ENCODE results near the gene DNAJB12.

DNA sequence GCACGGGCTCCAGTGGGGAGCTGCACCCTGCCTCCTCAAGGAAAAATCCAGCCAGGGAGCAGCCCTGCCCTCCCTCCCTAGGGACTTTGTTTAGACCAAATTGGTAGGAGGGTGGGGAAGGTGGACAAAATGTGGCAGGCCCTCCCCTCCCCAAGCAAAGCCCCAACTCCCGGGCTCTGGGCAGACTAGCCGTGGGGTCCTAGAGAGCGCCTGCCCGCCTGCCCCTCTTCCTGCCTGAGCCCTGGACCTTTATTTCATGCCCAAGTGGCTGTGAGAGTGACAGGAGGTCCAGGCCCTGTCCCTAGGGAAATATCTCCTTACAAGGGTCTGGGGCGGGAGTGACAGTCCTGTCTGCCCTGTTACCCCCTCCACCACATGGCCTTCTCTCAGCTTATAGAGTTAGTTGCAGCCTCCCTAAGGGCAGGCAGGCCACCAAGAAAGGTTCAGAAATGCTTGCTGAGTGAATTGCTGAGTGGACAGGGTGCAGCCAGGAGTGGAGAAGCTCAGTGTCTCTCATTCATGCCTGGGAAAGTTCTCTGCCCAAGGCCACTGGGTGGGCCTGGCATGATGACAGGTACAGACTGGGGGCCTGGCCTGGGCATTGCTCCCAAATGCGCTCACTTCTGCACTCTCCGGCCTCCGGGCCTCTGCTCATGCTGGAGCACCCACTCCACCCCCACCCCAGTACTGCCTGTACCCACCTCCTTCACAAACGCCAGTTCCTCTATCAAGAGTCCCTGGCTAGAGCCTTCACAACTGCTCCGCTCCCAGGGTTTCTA, 25.2 kb downstream of the DNAJB12 start:
- TF ChIP-seq, protein P1, sequence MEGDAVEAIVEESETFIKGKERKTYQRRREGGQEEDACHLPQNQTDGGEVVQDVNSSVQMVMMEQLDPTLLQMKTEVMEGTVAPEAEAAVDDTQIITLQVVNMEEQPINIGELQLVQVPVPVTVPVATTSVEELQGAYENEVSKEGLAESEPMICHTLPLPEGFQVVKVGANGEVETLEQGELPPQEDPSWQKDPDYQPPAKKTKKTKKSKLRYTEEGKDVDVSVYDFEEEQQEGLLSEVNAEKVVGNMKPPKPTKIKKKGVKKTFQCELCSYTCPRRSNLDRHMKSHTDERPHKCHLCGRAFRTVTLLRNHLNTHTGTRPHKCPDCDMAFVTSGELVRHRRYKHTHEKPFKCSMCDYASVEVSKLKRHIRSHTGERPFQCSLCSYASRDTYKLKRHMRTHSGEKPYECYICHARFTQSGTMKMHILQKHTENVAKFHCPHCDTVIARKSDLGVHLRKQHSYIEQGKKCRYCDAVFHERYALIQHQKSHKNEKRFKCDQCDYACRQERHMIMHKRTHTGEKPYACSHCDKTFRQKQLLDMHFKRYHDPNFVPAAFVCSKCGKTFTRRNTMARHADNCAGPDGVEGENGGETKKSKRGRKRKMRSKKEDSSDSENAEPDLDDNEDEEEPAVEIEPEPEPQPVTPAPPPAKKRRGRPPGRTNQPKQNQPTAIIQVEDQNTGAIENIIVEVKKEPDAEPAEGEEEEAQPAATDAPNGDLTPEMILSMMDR (IDR thresholded peaks at IDR 0.05; ENCODE audit: low read depth, low read length, missing input control): no peak
- TF ChIP-seq TAF1 (conservative IDR thresholded peaks at IDR 0.05): no peak
- no peak for TF ChIP-seq JUND (IDR thresholded peaks at IDR 0.05)
- TF ChIP-seq, protein P2, sequence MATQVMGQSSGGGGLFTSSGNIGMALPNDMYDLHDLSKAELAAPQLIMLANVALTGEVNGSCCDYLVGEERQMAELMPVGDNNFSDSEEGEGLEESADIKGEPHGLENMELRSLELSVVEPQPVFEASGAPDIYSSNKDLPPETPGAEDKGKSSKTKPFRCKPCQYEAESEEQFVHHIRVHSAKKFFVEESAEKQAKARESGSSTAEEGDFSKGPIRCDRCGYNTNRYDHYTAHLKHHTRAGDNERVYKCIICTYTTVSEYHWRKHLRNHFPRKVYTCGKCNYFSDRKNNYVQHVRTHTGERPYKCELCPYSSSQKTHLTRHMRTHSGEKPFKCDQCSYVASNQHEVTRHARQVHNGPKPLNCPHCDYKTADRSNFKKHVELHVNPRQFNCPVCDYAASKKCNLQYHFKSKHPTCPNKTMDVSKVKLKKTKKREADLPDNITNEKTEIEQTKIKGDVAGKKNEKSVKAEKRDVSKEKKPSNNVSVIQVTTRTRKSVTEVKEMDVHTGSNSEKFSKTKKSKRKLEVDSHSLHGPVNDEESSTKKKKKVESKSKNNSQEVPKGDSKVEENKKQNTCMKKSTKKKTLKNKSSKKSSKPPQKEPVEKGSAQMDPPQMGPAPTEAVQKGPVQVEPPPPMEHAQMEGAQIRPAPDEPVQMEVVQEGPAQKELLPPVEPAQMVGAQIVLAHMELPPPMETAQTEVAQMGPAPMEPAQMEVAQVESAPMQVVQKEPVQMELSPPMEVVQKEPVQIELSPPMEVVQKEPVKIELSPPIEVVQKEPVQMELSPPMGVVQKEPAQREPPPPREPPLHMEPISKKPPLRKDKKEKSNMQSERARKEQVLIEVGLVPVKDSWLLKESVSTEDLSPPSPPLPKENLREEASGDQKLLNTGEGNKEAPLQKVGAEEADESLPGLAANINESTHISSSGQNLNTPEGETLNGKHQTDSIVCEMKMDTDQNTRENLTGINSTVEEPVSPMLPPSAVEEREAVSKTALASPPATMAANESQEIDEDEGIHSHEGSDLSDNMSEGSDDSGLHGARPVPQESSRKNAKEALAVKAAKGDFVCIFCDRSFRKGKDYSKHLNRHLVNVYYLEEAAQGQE (IDR thresholded peaks at IDR 0.05): no peak

Measured in liver (tissue), 3 donors.